ENCODE results near the gene PRKACG.

Gene PRKACG

GRCh38 chr9:68974431-68974830 lies 39.5 kb downstream of the PRKACG start:
- no peak for DNase-seq (ENCODE audit: extremely low read depth, low read depth)
- TF ChIP-seq, protein P1, sequence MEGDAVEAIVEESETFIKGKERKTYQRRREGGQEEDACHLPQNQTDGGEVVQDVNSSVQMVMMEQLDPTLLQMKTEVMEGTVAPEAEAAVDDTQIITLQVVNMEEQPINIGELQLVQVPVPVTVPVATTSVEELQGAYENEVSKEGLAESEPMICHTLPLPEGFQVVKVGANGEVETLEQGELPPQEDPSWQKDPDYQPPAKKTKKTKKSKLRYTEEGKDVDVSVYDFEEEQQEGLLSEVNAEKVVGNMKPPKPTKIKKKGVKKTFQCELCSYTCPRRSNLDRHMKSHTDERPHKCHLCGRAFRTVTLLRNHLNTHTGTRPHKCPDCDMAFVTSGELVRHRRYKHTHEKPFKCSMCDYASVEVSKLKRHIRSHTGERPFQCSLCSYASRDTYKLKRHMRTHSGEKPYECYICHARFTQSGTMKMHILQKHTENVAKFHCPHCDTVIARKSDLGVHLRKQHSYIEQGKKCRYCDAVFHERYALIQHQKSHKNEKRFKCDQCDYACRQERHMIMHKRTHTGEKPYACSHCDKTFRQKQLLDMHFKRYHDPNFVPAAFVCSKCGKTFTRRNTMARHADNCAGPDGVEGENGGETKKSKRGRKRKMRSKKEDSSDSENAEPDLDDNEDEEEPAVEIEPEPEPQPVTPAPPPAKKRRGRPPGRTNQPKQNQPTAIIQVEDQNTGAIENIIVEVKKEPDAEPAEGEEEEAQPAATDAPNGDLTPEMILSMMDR (IDR thresholded peaks at IDR 0.05; ENCODE audit: low read depth, low read length), result no peak

- no peak for DNase-seq (ENCODE audit: extremely low read depth, low read depth)
- TF ChIP-seq, protein P1 (IDR thresholded peaks at IDR 0.05; ENCODE audit: low read depth, low read length), result no peak
Observed at GRCh38 chr9:68973619-68974018, 40.3 kb downstream of the PRKACG start.

- TF ChIP-seq, protein P1 (IDR thresholded peaks at IDR 0.05; ENCODE audit: low read depth, low read length), result no peak
- no peak for DNase-seq (ENCODE audit: extremely low read depth, low read depth)
Observed at GRCh38 chr9:68970151-68970550, 43.8 kb downstream of the PRKACG start.

DNA sequence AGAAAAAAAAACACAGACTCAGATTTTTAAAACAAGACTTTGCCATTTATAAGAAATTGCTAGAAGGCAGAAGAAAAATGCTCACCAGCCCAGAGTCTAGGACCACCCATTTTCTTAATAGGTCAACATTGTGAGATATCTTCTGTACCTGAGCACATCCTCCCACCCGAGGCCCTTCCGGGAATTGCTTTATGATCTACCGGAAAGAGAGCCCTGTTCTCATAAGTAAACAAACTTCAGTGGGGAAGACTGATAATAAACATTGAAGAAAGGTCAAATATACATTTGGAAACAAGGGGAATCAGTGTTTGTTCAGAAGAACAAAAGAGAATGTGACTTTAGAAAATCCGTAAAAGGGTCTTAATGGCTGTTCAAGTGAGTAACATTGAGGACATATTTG lies 44.4 kb downstream of the PRKACG start:
- DNase-seq (ENCODE audit: extremely low read depth, low read depth), result no peak

DNA sequence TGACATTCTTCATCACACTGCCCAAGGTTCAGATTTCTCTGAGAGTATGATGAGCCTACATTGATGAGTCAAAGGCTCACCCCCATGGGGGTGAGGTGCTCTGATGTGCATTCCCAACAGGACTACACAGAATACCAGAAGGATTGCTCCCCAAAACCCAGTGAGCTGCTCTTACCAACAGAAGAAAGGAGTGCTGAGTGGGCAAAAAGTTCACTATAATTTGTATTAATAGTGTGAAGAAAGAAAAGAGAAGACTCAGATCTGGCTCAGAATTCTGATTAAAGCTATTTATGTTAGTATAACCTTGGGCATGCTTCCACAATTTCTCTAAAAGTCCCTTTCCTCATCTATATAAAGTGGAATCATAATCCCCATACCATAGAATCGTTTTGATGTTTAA lies 46.1 kb downstream of the PRKACG start:
- TF ChIP-seq, protein P1 (IDR thresholded peaks at IDR 0.05; ENCODE audit: low read depth, low read length), result no peak
- DNase-seq (ENCODE audit: extremely low read depth, low read depth), result no peak

More for the DNA sequence above, 44.4 kb downstream of the PRKACG start:
- TF ChIP-seq, protein P1 (IDR thresholded peaks at IDR 0.05; ENCODE audit: low read depth, low read length), result no peak

GRCh38 chr9:68966496-68966944 lies 47.4 kb downstream of the PRKACG start:
- TF ChIP-seq, protein P1 (IDR thresholded peaks at IDR 0.05; ENCODE audit: low read depth, low read length), result no peak
- DNase-seq (ENCODE audit: extremely low read depth, low read depth), result no peak

GRCh38 chr9:68964765-68965164 lies 49.1 kb downstream of the PRKACG start:
- no peak for DNase-seq (ENCODE audit: extremely low read depth, low read depth)
- TF ChIP-seq, protein P1 (IDR thresholded peaks at IDR 0.05; ENCODE audit: low read depth, low read length), result no peak
